ENCODE results near the gene ATP6V0D1.

ATP6V0D1 gene

DNA sequence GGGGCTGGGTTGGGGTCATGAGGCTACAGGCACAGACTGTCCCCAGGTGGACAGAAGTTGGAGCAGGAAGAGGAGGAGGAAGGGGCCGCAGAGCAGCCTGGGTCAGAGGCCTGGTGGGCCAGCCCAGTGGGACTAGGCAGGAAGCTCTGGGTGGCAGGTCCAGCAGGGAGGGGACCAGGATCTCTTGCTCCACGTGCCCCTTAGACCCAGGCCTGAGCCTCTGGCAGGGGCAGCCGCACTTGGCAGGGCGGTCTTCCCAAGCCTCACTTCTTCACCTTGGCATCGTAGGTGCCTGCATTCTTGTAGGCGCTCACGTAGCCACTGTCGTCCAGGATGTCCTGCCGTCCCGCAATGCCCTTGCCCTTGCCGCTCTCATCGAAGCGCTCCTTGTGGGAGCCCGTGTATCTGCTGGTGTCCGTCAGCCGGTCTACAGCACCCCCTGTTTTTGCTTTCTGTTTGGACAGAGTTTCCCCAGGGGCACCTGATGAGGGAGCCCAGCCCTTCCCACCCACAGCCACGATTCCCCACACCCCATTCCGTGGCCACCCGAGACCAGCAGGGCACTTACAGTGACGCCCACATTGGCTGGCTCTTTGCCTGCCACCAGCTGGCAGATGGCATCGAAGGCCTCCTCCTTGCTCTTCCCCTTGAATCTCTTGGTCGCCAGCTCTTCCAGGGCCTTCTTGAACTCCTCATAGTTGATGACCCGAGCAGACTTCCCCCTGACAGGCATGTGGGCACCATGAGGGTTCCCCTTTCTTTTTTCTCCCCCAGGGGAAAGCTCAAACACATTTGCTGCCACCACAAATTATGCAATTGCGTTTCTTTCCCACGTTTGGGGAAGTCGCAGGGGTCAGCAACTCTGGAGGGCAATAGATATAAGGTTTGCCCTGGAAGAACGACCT, 90.8 kb downstream of the ATP6V0D1 start:
- no peak for FAIRE-seq

- FAIRE-seq, result no peak
Measured at GRCh38 chr16:67388591-67388990, 92.4 kb downstream of the ATP6V0D1 start.

DNA sequence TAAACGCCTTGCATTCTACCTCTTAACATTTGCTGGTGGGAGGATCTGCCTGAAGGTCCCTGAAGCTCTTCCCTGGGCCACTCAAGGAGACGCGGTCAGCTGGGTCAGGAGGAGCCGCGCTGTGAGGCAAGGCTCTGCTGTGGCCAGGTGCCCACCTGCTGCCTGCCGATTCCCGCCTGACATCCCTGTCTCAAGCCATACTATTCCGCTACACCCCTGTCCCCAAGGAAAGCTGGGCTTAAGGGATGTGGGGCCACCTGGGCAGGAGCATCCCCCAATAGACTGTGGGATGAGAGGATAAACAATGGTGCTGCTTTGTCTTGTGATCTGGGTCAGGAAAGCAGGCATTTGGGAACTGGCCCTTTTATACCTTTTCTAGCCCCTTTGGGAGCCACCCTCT, 92.8 kb downstream of the ATP6V0D1 start:
- FAIRE-seq, result no peak
